T-helper 2 cell treated with Interferon-gamma antibody and Interleukin-4, amounts not matched to agents 100 ng/mL and 5 ng/mL, for 36 hours (primary cell): ENCODE results near the gene SSC4D. TPM values are rescaled to one million over a fixed set of nuclear protein-coding genes. Genes with fewer than 3 reads are reported as not detected.
"Not testable (repeated sequence)": the region's sequence is repeated elsewhere in the genome, so short reads cannot be mapped to it uniquely, and the experiment has no call there.

Experiments
- intact Hi-C: fragments of 100-400 bp; cut with micrococcal nuclease; formaldehyde crosslinking; loops from one replicate; pipeline ENCODE4 v1.15.1; 2023
- total RNA-seq: library from RNA; stranded (reverse); gene quantifications from 2 replicates; pipeline ENCODE4 v1.2.3, GENCODE V29; 2022

Gene SSC4D
- total RNA-seq, 1 donor from 2014 or later = 0.48 TPM

GRCh38 chr7:76387789-76388188 lies 21.7 kb downstream of the SSC4D start:
- intact Hi-C loops = not testable (repeated sequence)

GRCh38 chr7:76386691-76387260 lies 22.7 kb downstream of the SSC4D start:
- intact Hi-C loops = no loop called here

- intact Hi-C loops = no loop called here
These were observed 26.2 kb downstream of the SSC4D start for GRCh38 chr7:76383089-76383944.

- intact Hi-C loops = no loop called here
These were observed 27.7 kb downstream of the SSC4D start for GRCh38 chr7:76381814-76382213.

- intact Hi-C loops = no loop called here
These were observed 28.9 kb downstream of the SSC4D start for GRCh38 chr7:76380623-76380966.

- intact Hi-C loops = no loop called here
These were observed 32.1 kb downstream of the SSC4D start for GRCh38 chr7:76377186-76377918.

GRCh38 chr7:76375251-76375650 lies 34.2 kb downstream of the SSC4D start:
- intact Hi-C loops = no loop called here

- intact Hi-C loops = no loop called here
These were observed 36.3 kb downstream of the SSC4D start for GRCh38 chr7:76372984-76373833.

- intact Hi-C loops = no loop called here
These were observed 38.1 kb downstream of the SSC4D start for GRCh38 chr7:76371396-76371795.

GRCh38 chr7:76369018-76369417 lies 40.5 kb downstream of the SSC4D start:
- intact Hi-C loops = no loop called here

- intact Hi-C loops = no loop called here
These were observed 41.3 kb downstream of the SSC4D start for GRCh38 chr7:76368190-76368589.

GRCh38 chr7:76364198-76364584 lies 45.3 kb downstream of the SSC4D start:
- intact Hi-C loops = no loop called here

GRCh38 chr7:76363754-76364153 lies 45.7 kb downstream of the SSC4D start:
- intact Hi-C loops = not testable (repeated sequence)

- intact Hi-C loops = loop anchor here (1.0 to 10.0 kb wide), 6 partner anchors 33 to 831 kb away; partner anchors contain the start of genes HSPB1 and STYXL1
These were observed 49.4 kb downstream of the SSC4D start for GRCh38 chr7:76359978-76360638.

GRCh38 chr7:76359111-76359977 lies 50.2 kb downstream of the SSC4D start:
- intact Hi-C loops = loop anchor here (1.0 to 10.0 kb wide), 6 partner anchors 34 to 831 kb away; partner anchors contain the start of genes HSPB1 and STYXL1

- intact Hi-C loops = loop anchor here (1.0 to 10.0 kb wide), 6 partner anchors 35 to 830 kb away; partner anchors contain the start of genes HSPB1 and STYXL1
These were observed 50.9 kb downstream of the SSC4D start, which contains the start of gene YWHAG for GRCh38 chr7:76358481-76359110. Gene YWHAG (minus strand): TSS chr7:76358991. CDS start chr7:76358808, 183 bp downstream.

GRCh38 chr7:76358011-76358480 lies 51.5 kb downstream of the SSC4D start:
- intact Hi-C loops = loop anchor here (2.0 to 10.0 kb wide), 3 partner anchors 53 to 829 kb away; partner anchors contain the start of gene HSPB1

- intact Hi-C loops = loop anchor here (2.0 to 10.0 kb wide), 3 partner anchors 53 to 829 kb away; partner anchors contain the start of gene HSPB1
These were observed 52.0 kb downstream of the SSC4D start for GRCh38 chr7:76357475-76358010.
